HG03108 (cell line): ENCODE measurements around the gene TRIML1.

Experiments
- ATAC-seq: cut with Tn5 transposase; IDR thresholded peaks from one replicate; pipeline ENCODE4 v1.9.1; 2021; ENCODE audit warnings: moderate library complexity; ENCODE audit not compliant: unreplicated experiment

The TRIML1 gene, protein sequence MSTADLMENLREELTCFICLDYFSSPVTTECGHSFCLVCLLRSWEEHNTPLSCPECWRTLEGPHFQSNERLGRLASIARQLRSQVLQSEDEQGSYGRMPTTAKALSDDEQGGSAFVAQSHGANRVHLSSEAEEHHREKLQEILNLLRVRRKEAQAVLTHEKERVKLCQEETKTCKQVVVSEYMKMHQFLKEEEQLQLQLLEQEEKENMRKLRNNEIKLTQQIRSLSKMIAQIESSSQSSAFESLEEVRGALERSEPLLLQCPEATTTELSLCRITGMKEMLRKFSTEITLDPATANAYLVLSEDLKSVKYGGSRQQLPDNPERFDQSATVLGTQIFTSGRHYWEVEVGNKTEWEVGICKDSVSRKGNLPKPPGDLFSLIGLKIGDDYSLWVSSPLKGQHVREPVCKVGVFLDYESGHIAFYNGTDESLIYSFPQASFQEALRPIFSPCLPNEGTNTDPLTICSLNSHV

DNA sequence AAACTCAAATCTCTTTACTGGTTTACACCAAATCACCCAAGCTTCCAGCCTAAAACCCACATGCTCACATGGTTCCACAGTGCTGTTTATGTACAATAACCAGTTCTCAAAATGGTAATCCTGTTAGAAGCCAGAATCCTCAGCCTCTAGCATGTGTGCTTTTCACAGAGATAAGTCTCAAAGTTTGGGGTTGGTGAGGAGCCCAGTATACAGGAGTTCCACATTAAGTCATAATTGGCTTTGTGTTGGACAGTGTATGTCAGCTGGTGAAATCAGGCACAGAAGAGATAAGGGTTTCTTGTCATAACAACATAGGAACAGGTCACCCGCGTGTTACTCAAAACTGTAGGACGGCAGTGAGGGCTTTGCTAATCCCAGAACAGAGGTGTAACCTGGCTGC, at the start of gene TRIML1:
Gene TRIML1 (plus strand): TSS at position 301 of the 400 bp plus-strand sequence. CDS start 118 bp downstream, outside the sequence.
- no peak for ATAC-seq

DNA sequence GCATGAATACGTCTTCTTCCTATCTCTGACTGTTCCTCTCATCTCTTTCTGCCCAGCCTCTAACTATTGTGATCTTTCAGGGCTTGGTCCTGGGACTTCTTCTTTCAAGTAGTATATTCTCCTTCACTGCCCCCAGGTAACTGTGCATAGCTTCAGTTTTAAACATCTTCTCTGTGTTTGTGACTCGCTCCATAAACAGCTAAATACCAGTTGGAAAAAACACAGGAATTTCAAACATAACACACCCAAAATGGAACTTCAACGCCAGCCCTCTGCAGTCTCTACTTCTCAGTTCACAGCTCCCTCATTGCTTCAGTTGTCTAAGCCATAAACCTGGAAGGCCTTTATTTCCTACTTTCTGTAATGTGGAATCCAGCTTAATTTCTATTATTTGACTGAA, 46.4 kb upstream of the TRIML1 start:
- ATAC-seq = no peak

DNA sequence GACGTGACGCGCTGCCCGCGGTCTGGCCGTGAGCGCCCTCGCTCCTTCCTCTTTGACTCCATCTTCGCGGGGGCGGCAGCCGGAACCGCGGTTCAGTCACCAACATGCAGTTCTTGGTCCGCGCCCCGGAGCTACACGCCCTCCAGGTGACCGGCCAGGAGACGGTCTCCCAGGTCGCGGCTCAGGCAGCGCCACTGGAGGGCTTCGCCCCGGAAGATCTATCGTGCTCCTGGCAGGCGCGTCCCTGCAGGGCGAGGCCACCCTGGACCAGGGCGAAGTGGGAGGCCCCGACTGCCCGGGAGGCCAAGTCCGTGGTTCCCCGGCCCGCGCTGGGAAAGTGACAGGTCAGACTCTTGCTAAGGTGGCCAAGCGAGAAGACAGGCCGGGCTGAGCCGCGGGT, 32.8 kb upstream of the TRIML1 start:
- ATAC-seq = no peak

DNA sequence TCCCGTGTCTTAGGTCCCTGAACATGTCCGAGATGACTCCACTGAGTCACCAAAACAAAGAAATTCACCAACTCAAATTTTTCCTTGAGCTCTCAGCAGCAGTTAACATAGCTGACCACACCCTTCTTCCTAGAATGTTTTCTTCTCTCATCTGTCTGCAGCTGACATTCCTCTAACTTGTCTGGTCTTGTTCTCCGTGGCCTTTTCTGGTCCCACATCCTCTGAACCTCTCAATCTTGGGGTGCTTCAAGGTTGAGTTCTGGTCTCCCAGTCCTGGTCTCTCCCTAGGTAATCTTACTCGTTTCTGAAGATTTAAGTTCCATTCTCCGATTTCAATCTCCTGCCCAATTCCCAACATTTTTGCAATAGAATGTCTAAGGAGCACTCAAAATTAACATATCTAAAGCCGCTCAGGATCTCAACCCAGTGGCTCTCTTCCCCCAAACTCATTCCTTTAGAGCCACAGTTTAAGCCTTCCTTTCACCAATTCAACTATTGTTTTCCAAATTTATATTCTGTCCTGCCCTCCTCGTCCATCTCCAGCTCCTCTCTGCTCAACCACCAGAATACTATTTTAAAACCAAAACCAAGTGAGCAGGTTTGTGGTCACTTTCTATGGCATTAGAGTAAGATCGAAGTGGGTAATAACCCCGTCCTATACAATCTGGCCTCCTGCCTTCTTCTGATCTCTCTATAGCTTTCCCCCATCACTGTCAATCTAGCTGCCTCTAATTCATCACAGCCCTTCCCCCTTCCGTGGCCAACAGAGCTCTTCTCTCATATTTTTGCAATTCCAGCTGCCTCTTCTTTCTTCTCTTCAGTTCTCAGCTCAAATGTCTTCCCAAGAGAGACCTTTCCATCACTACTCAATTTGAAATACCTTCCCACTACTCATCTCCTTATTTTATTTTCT, 31.1 kb upstream of the TRIML1 start:
- ATAC-seq = no peak

DNA sequence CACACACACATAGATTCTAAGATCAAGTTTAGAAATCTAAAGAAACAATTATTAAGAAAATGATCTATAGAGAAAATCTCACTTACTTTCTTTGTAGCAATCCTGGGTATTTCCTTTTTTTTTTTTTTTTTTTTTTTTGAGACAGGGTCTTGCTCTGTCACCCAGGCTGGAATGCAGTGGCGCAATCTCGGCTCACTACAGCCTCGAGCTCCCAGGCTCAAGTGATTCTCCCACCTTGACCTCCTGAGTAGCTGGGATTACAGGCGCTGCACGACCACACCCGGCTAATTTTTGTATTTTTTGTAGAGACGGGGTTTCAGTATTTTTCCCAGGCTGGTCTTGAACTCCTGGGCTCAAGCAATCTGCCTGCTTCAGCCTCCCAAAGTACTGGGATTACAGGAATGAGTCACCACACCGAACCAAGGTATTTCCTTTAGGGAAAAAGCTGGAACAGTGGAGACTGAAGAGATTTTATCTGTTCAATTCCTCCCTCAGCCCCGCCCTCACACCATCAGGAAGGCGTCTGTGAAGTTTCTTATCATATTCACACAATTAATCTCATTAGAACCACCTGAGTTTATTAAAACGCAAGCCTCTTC, 30.0 kb upstream of the TRIML1 start, which contains the start of gene TRIML2:
Gene TRIML2 (minus strand): TSS at position 447 of the 599 bp plus-strand sequence. CDS start 4,235 bp downstream, outside the sequence.
- no peak for ATAC-seq

DNA sequence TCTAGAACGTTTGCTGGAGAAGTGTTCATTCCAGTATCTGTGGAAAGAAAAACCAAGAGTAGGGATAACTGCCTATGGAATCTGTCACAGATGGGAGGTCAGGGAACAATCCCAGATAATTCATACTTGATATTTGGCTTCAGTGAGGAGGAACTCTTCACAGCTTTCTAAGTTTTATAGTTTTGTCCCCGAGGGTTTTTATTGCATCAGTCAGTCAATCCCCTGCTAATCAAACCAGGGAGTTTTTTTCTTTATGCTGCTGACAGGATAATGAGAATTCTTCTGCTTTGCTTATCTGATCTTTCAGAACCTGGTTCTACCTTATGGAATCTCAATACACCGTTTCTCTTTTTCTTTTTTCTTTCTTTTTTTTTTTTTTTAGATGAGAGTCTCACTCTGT, 29.2 kb upstream of the TRIML1 start:
- no peak for ATAC-seq

DNA sequence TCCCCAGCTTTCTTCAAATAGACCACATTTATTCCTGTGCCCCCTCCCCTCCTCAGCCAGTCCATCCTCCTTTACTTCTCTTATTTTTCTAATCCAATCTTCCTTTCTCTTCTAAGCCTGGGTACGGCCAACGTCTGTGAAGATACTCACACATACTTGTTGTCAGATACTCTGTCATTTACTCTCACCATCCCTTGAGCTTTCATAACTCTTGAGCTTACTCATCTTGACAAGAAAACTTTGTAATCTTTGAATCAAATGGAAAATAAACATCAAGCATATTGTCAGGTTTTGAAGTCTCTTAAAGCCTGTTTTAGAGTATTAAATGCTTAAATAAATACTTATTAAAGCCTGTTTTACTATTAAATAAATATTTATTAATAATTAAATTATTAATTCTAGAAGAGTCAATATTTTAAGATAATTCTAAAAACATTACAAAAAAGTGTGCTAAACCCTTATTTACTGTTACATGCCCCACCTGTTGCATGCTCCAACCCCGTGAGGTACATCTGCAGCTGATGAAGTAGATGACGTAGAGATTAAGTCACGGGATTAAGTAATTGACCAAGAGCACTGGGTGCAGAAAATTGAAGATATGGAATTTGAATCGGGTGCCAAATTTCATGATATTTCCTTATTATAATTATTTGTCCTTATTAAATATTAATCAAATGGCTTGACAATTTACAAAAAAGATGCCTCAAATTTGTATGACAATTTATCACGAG, 28.3 kb upstream of the TRIML1 start:
- ATAC-seq = no peak

DNA sequence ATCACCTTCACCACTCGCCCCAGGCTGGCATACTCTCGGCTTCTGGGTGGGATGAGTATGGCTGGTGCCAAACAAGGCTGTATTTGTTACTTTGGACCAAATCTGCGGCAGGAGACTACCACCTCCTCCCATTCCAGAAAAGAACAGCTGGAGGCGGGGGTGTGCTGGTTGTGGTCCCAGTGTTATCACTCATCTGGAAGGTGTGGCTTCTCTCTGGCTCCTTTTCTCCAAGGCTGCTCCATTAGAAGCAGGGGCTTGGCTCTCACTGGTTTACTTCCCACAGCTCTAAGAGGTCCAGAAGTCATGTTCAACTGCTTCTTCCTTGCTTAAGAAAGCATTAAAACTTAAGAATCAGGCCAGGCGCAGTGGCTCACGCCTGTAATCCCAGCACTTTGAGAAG, 27.3 kb upstream of the TRIML1 start:
- ATAC-seq = no peak

DNA sequence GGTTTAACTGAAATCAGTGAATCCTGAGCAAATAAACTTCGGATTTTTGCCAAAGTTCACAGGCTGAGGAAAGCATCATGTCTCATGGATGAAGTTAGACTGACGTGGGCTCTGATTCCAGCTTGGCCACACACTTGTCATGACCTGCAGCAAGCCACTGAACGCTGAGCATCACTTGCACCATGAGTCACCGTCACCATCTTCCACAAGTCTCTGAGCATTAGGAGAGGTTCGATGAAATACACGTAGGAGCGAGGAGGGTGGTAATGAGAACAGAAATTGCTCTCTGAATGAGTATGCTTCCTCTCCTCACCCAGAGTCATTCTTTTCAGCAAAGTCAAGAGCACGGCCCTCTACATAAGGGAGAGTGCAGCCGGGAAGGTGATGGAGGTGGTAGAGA, 26.1 kb upstream of the TRIML1 start:
- no peak for ATAC-seq

DNA sequence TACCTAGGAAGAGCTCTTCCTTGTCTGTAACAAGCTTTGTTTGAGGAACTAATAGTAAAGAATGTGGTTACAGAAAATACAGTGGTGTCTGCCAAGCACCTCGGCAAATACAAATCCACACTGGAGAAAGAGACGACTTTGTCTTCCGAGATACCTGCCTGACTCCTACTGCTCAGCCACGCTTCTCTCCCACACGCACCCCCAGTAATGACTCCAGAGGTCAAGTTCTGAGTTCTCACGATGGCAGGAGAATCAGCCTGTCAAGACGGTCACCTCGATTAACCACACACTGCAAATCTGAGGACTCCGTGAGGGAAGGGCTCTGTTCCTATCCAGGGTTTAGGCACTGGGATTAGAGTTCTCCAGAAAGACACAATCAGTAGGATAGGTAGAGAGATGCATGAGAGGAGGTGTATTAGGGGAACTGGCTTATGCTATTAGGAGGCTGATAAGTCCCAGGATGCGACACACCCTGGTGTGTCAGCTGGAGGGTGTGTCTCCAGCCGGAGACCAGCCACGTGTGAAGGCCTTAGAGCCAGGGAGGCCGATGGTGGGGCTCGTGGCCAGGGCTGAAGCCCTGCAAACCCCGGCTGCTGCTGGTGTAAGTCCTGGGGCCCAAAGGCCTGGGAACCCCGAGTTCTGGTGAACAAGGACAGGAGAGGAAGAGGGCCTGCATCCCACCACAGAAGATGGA, 21.5 kb upstream of the TRIML1 start:
- no peak for ATAC-seq

DNA sequence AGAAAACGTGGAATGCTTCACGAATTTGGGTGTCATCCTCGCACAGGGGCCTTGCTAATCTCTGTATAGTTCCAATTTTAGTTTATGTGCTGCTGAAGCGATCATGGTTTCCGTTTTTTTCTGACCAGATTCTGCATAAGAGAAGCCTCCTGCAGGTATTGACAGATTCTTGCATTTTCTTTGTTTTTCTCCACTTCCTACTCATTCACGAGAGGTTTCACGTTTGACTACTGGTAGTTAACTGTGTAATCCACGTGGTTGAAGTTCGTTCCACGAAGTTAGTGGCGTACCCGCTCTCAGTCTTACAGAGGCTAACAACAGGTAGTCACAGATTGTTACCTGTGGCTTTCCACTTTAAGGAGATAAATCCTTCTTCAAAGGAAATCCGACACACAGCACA, 17.7 kb upstream of the TRIML1 start:
- no peak for ATAC-seq

DNA sequence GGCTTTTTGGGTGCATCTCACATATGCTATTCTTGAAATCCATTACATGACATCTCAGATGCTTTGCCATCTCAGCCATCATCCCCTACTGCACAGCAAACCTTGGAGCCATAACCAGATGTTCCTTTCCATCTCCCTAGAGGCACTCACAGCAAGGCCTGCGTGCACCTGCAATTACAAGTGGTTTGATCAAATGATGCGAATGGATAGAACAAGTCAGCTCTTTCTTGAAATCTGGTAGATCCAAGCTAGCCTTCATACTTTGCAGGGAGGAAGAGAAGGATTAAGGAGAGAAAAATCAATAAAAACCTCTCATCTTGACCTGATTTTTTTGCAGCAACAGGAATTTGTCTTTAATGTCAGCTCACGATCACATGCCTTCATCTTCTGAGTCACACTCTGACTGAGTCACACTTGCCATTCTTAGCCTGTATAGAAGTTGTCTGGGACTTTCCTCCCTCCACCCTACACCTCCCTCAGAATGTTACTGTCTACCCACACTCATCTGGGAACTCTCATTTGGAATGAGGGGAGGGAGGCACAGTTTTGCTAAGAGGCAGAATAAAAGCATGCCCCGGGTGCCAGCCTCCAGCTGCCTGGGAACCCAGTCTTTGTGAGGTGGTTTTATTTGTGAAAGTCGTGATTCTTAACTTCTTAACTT, 11.9 kb upstream of the TRIML1 start:
- ATAC-seq = no peak

DNA sequence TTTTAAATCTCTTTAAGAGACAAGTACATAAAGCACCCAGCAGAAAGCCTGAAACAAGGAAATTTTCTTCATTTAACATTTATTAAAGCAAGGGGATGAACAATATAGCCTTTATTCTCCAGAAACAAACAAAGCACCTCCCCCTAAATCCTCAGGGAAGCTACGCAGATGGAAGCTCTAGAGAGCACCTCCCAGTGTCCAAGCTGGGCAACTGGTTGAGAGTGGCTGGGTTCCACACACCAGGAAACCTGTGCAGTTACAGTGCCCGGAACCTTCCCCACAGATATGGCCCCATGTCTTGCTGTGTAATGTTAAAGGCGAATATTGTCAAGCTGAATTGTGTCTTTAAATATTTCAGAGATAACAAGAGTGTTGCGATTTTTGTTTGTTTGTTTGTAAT, 8.9 kb upstream of the TRIML1 start:
- ATAC-seq = no peak

DNA sequence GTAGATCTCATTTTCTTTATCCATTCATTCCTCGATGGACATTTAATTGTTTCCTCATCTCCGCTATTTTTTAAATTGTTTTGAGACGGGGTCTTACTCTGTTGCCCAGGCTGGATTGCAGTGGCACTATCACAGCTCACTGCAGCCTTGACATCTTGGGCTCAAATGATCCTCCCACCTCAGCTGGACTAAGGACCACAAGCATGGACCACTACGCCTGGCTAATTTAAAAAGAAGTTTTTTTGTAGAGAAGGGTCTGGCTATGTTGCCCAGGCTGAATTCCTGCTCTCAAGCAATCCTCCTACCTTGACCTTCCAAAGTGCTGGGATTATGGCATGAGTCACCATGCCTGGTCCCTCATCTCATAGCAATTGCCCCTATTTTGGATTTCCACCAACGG, 7.0 kb upstream of the TRIML1 start:
- no peak for ATAC-seq

DNA sequence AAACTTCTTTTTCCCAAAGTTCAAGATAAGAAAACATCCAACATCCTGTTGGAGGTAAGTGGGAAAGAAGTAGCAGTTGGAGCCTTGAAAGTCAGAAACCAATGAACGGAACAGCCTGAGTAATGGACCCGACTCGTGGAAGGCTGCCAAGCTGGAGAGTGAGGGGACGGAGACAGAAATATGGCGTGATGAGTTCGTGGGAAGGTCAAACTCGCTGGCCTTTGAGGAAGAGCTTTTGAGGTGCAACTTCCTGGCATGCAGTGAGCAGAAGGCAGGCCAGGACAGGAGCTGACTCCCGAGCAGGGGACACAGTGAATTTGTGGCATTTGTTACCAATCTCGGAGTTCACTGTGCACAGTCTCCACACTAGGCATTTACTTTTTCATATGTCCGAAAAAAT, 1.0 kb upstream of the TRIML1 start:
- no peak for ATAC-seq

DNA sequence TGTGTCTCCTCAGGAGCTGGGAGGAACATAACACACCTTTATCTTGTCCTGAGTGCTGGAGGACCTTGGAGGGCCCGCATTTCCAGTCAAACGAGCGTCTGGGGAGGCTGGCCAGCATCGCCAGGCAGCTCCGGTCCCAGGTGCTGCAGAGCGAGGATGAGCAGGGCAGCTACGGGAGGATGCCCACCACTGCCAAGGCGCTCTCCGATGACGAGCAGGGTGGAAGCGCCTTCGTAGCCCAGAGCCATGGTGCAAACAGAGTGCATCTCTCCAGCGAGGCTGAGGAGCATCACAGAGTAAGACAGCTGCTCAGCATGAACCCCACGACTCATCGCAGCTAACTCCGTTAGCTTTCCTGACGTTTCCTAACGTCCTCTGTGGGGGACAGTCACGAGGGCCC, 430 bp downstream of the TRIML1 start:
- no peak for ATAC-seq

DNA sequence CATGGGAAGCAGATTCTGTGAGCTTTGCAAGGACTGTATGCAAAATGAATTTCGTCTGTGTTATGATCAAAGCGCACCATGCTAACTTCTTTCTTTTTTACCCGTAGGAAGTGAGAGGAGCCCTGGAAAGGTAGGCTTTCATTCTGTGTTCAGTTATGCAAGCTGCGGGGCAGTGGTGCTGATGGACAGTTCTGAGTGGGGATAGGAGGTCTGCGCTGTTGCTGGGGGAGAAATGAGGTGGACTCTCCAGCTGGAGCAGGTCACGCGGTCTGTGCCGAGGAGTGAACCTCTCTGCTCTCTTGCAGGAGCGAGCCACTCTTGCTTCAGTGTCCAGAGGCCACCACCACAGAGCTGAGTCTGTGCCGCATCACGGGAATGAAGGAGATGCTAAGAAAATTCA, 4.5 kb downstream of the TRIML1 start:
- ATAC-seq = no peak

DNA sequence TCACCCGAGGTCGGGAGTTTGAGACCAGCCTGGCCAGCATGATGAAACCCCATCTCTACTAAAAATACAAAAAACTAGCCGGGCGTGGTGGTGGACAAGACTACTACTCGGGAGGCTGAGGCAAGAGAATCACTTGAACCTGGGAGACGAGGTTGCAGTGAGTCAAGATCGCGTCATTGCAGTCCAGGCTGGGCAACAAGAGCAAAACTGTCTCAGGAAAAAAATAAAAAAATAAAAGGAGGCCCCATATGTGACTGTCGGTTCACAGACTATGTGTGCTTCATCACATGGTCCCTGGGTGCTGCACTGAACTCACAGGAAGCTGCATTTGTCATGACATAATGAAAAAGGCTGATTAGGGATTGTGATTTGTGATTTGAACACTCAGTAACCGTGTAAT, 6.4 kb downstream of the TRIML1 start:
- ATAC-seq = no peak

DNA sequence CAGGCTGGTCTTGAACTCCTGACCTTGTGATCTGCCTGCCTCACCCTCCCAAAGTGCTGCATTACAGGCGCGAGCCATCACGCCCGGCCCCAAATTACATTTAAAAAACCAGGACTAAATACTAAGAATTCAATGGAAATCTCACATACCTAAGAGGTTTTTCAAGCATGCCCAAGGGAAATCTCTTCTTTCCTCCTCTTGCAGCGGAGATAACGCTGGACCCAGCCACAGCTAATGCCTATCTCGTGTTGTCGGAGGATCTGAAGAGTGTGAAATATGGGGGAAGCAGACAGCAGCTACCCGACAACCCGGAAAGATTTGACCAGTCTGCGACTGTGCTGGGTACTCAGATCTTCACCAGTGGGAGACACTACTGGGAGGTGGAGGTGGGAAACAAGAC, 7.4 kb downstream of the TRIML1 start:
- no peak for ATAC-seq

DNA sequence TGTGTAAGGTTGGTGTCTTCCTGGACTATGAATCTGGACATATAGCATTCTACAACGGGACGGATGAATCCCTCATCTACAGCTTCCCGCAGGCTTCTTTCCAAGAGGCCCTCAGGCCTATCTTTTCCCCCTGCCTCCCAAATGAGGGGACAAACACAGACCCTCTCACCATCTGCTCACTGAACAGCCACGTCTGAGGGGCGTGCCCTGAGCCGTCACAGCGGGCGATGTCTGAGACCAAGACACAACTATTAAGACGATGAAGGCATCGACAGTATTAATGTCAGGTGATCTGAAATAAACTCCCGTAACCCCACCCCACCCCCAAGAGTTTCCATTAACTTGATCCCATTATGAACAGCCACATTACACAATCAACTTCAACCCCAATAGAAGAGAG, 7.9 kb downstream of the TRIML1 start:
- no peak for ATAC-seq
